CD4-positive, alpha-beta T cell treated with Interferon gamma for 1 hour (primary cell): ENCODE results near the gene MAPRE3.

Experiments used
- DNase-seq: peaks from one replicate; pipeline ENCODE4 v3.0.0-alpha.2; 2020

Gene MAPRE3

GRCh38 chr2:26986576-26986975, 16.1 kb downstream of the MAPRE3 start:
- DNase-seq, result no peak

- no peak for DNase-seq
Measured at GRCh38 chr2:26988058-26988860, 17.8 kb downstream of the MAPRE3 start.

- no peak for DNase-seq
Measured at GRCh38 chr2:26989156-26989555, 18.7 kb downstream of the MAPRE3 start.

GRCh38 chr2:26991717-26992116, 21.3 kb downstream of the MAPRE3 start:
- DNase-seq, result no peak

- DNase-seq, result no peak
Measured at GRCh38 chr2:26993768-26994167, 23.3 kb downstream of the MAPRE3 start.

- DNase-seq, result no peak
Measured at GRCh38 chr2:26994983-26995382, 24.5 kb downstream of the MAPRE3 start.

- no peak for DNase-seq
Measured at GRCh38 chr2:26997394-26997793, 27.0 kb downstream of the MAPRE3 start.

- DNase-seq, result no peak
Measured at GRCh38 chr2:26998323-26998722, 27.9 kb downstream of the MAPRE3 start.

GRCh38 chr2:27000228-27000627, 29.8 kb downstream of the MAPRE3 start:
- DNase-seq, result no peak

GRCh38 chr2:27000995-27001394, 30.6 kb downstream of the MAPRE3 start:
- DNase-seq, result no peak

GRCh38 chr2:27001950-27002349, 31.5 kb downstream of the MAPRE3 start:
- DNase-seq, result no peak

GRCh38 chr2:27003007-27003406, 32.6 kb downstream of the MAPRE3 start:
- no peak for DNase-seq

- DNase-seq, result no peak
Measured at GRCh38 chr2:27003857-27004256, 33.4 kb downstream of the MAPRE3 start.

- no peak for DNase-seq
Measured at GRCh38 chr2:27006602-27007415, 36.4 kb downstream of the MAPRE3 start.

- no peak for DNase-seq
Measured at GRCh38 chr2:27007416-27008374, 37.3 kb downstream of the MAPRE3 start.

- no peak for DNase-seq
Measured at GRCh38 chr2:27008678-27009077, 38.2 kb downstream of the MAPRE3 start.

GRCh38 chr2:27009083-27009482, 38.6 kb downstream of the MAPRE3 start:
- no peak for DNase-seq

- DNase-seq, result no peak
Measured at GRCh38 chr2:27009716-27010115, 39.3 kb downstream of the MAPRE3 start.

- DNase-seq, result no peak
Measured at GRCh38 chr2:27010139-27010538, 39.7 kb downstream of the MAPRE3 start.

GRCh38 chr2:27013738-27014137, 43.3 kb downstream of the MAPRE3 start:
- no peak for DNase-seq

- no peak for DNase-seq
Measured at GRCh38 chr2:27014771-27015433, 44.5 kb downstream of the MAPRE3 start.

- peak; percentile 16 for DNase-seq
Measured at GRCh38 chr2:27016801-27017325, 46.4 kb downstream of the MAPRE3 start.
